OCI-LY3 (cell line): ENCODE results near the gene ARHGAP26.

Experiments
- H2AFZ ChIP-seq: fragments of 200-600, 300-600 bp; shearing (Covaris generic); 2 replicates; pipeline ENCODE4 v1.6.0; 2014; ENCODE audit warnings: antibody characterized with exemption, low read depth, low read length
- H3K27ac ChIP-seq: fragments of 200-600, 300-600 bp; sonication (generic); 2 replicates; pipeline ENCODE4 v1.5.1; 2014; ENCODE audit warnings: mild to moderate bottlenecking, low read length, moderate library complexity, mixed read lengths
- H3K27me3 ChIP-seq: fragments of 200-600, 300-600 bp; sonication (generic); 2 replicates; pipeline ENCODE4 v1.6.1; 2014; ENCODE audit warnings: low read depth, low read length, mixed read lengths
- H3K36me3 ChIP-seq: fragments of 200-600, 300-600 bp; sonication (generic); replicated peaks from 2 replicates; pipeline ENCODE3; 2014; ENCODE audit warnings: low read depth, low read length, mixed read lengths
- H3K4me1 ChIP-seq: fragments of 300-600, 200-600 bp; sonication (generic); 2 replicates; pipeline ENCODE4 v1.6.1; 2014; ENCODE audit warnings: low read length, mixed read lengths
- H3K4me2 ChIP-seq: fragments of 200-600, 300-600 bp; sonication (generic); 2 replicates; pipeline ENCODE4 v1.6.1; 2014; ENCODE audit warnings: low read length, mixed read lengths
- H3K4me3 ChIP-seq: fragments of 300-600, 200-600 bp; sonication (generic); 2 replicates; pipeline ENCODE4 v1.5.1; 2014; ENCODE audit warnings: antibody characterized with exemption, mild to moderate bottlenecking, low read length, moderate library complexity
- H3K79me2 ChIP-seq: fragments of 300-600, 200-600 bp; shearing (Covaris generic); 2 replicates; pipeline ENCODE4 v1.6.1; 2014; ENCODE audit warnings: mild to moderate bottlenecking, low read length, mixed read lengths
- H3K9ac ChIP-seq: fragments of 300-600, 200-600 bp; shearing (Covaris generic); 2 replicates; pipeline ENCODE4 v1.6.0; 2014; ENCODE audit warnings: mild to moderate bottlenecking, low read length, moderate library complexity
- H3K9me3 ChIP-seq: fragments of 200-600, 300-600 bp; shearing (Covaris generic); 2 replicates; pipeline ENCODE4 v1.6.1; 2014; ENCODE audit warnings: low read length, mixed read lengths; ENCODE audit not compliant: insufficient read depth
- H4K20me1 ChIP-seq: fragments of 200-600, 300-600 bp; sonication (generic); 2 replicates; pipeline ENCODE4 v1.6.1; 2016; ENCODE audit warnings: low read length, mixed read lengths; ENCODE audit not compliant: insufficient read depth
- CTCF ChIP-seq: fragments of 200-600, 300-600 bp; sonication (generic); IDR thresholded peaks from 2 replicates; pipeline ENCODE4 v1.5.1; 2014; ENCODE audit warnings: antibody characterized with exemption, low read length, low read depth
- EZH2phosphoT487 ChIP-seq: fragments of 200-600 bp; shearing (Covaris generic); IDR thresholded peaks from 2 replicates; pipeline ENCODE4 v1.6.1; 2018; ENCODE audit warnings: antibody characterized with exemption, mixed run types, low read depth

Gene ARHGAP26

GRCh38 chr5:142873831-142874230, 103.7 kb downstream of the ARHGAP26 start:
- peaks cover 9% of the 10 kb centered on the region for H3K4me1 ChIP-seq
- no peaks in the 10 kb centered on the region for H3K79me2 ChIP-seq
- TF ChIP-seq EZH2phosphoT487 (no peak), CTCF (no peak)
- no peak overlapping the region for H3K9ac ChIP-seq
- no peak overlapping the region for H2AFZ ChIP-seq
- peaks cover 4% of the 10 kb centered on the region; the same call in 1 of the 2 replicates for H3K27me3 ChIP-seq
- no peak overlapping the region for H3K4me2 ChIP-seq
- no peak overlapping the region for H3K27ac ChIP-seq
- H3K4me3 ChIP-seq = no peak overlapping the region
- no peaks in the 10 kb centered on the region for H4K20me1 ChIP-seq
- no peaks in the 10 kb centered on the region for H3K36me3 ChIP-seq
- no peaks in the 10 kb centered on the region for H3K9me3 ChIP-seq

- no peak for TF ChIP-seq EZH2phosphoT487
- no peak overlapping the region for H2AFZ ChIP-seq
Observed at GRCh38 chr5:142874540-142874939, 104.4 kb downstream of the ARHGAP26 start.

GRCh38 chr5:142875936-142876335, 105.8 kb downstream of the ARHGAP26 start:
- peaks cover 31% of the 10 kb centered on the region for H3K4me1 ChIP-seq
- H3K4me2 ChIP-seq = no peak overlapping the region
- no peaks in the 10 kb centered on the region for H3K79me2 ChIP-seq
- no peak overlapping the region for H2AFZ ChIP-seq
- peaks cover 4% of the 10 kb centered on the region; the same call in 1 of the 2 replicates for H3K27me3 ChIP-seq
- TF ChIP-seq CTCF = no peak
- TF ChIP-seq EZH2phosphoT487 = no peak
- H3K9me3 ChIP-seq = no peaks in the 10 kb centered on the region
- no peaks in the 10 kb centered on the region for H3K36me3 ChIP-seq
- no peak overlapping the region for H3K4me3 ChIP-seq
- no peak overlapping the region for H3K9ac ChIP-seq
- no peak overlapping the region for H3K27ac ChIP-seq
- H4K20me1 ChIP-seq = no peaks in the 10 kb centered on the region

More at GRCh38 chr5:142874540-142874939, 104.4 kb downstream of the ARHGAP26 start:
- Histone ChIP-seq H3K9ac (no peak overlapping the region), H4K20me1 (no peaks in the 10 kb centered on the region), H3K36me3 (no peaks in the 10 kb centered on the region), H3K27ac (no peak overlapping the region), H3K4me1 (peaks cover 17% of the 10 kb centered on the region), H3K27me3 (peaks cover 4% of the 10 kb centered on the region; the same call in 1 of the 2 replicates), H3K4me3 (no peak overlapping the region), H3K79me2 (no peaks in the 10 kb centered on the region), H3K9me3 (no peaks in the 10 kb centered on the region), H3K4me2 (no peak overlapping the region)

- Histone ChIP-seq H3K36me3 (no peaks in the 10 kb centered on the region), H3K9ac (no peak overlapping the region), H3K4me2 (no peak overlapping the region), H3K9me3 (no peaks in the 10 kb centered on the region), H4K20me1 (no peaks in the 10 kb centered on the region), H3K27ac (no peak overlapping the region), H2AFZ (no peak overlapping the region), H3K4me3 (no peak overlapping the region), H3K4me1 (peaks cover 39% of the 10 kb centered on the region), H3K79me2 (no peaks in the 10 kb centered on the region), H3K27me3 (peaks cover 4% of the 10 kb centered on the region; the same call in 1 of the 2 replicates)
- no peak for TF ChIP-seq CTCF
- TF ChIP-seq EZH2phosphoT487 = no peak
Observed at GRCh38 chr5:142876817-142877216, 106.6 kb downstream of the ARHGAP26 start.

- Histone ChIP-seq H3K4me3 (no peak overlapping the region), H2AFZ (no peak overlapping the region), H3K4me2 (no peak overlapping the region), H3K27ac (no peak overlapping the region), H4K20me1 (no peaks in the 10 kb centered on the region), H3K27me3 (no peaks in the 10 kb centered on the region), H3K9ac (no peak overlapping the region), H3K36me3 (no peaks in the 10 kb centered on the region), H3K4me1 (peaks cover 47% of the 10 kb centered on the region), H3K9me3 (no peaks in the 10 kb centered on the region), H3K79me2 (no peaks in the 10 kb centered on the region)
- no peak for TF ChIP-seq CTCF
- TF ChIP-seq EZH2phosphoT487 = no peak
Observed at GRCh38 chr5:142878111-142878510, 107.9 kb downstream of the ARHGAP26 start.
